AG10803 (cell line): ENCODE data around the gene OR13C8.

Experiments
- DNase-seq: peaks from one replicate; pipeline ENCODE4 v3.0.0; 2010; ENCODE audit warnings: low read depth
- H3K4me3 ChIP-seq: 2 replicates; pipeline ENCODE4 v1.5.1; 2011; ENCODE audit warnings: mild to moderate bottlenecking, low read length, control low read depth
- TF ChIP-seq, protein P1 (sequence below): conservative IDR thresholded peaks from 2 replicates; pipeline ENCODE4 v1.5.1; 2011; ENCODE audit warnings: mild to moderate bottlenecking, low read length, control low read depth, inconsistent platforms

Gene OR13C8

DNA sequence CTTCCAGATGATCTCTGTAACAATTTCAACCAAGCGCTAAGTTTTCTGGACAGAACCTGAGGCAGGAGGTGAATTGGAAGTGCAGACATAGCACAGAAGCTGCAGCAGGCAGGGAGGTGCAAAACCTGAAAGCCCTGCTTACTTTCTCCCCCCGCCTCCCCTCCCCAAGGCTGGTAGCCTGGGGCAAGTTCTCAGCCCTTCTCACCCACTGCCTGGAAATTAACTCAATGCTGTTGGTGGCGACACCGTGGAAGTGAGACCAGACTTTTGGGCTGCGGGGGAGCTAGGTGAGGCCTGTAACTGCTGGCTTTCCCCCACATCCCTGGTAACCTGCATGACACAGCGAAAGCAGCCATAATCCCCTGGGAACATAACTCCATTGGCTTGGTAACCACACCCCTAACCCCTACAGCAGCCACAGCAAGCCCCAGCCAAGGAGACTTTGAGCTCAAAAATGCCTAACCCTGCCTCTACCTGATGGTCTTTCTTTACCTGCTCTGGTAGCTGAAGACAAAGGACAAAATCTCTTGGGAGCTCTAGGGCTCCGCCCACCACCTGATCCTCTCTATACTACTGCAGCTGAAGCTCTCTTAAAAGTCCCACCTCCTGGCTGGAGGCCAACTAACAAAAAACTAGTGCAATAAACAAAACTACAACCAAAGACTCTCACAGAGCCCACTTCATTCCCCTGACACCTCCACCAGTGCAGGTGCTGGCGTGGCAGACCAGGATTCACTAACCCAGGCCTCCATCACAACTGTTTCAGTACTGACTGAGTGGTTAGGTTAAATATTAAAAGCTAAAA lies 11.9 kb upstream of the OR13C8 start:
- no peak for DNase-seq
- TF ChIP-seq, protein P1, sequence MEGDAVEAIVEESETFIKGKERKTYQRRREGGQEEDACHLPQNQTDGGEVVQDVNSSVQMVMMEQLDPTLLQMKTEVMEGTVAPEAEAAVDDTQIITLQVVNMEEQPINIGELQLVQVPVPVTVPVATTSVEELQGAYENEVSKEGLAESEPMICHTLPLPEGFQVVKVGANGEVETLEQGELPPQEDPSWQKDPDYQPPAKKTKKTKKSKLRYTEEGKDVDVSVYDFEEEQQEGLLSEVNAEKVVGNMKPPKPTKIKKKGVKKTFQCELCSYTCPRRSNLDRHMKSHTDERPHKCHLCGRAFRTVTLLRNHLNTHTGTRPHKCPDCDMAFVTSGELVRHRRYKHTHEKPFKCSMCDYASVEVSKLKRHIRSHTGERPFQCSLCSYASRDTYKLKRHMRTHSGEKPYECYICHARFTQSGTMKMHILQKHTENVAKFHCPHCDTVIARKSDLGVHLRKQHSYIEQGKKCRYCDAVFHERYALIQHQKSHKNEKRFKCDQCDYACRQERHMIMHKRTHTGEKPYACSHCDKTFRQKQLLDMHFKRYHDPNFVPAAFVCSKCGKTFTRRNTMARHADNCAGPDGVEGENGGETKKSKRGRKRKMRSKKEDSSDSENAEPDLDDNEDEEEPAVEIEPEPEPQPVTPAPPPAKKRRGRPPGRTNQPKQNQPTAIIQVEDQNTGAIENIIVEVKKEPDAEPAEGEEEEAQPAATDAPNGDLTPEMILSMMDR = no peak
- H3K4me3 ChIP-seq = no peak overlapping the region

DNA sequence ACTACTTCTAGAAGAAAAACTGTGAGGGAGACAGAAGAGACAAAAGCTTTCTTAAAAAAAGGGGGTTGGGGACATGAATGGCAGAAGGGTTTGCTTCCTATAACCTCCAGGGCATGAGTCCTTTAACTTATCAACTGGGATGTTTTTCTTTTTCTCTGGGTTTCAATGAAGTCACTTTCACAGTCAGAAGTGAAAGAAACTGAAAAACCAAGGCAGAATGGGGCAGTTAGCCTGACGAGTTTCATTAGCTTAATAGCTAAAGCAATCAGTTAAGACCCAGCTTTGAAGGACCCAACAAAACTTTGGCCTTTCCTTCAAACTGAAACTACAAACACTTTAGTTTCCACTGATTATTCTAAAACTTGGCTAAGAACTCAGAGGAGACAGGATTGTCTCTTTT lies 4.6 kb upstream of the OR13C8 start:
- TF ChIP-seq, protein P1 = no peak
- DNase-seq = no peak
- H3K4me3 ChIP-seq = no peak overlapping the region

DNA sequence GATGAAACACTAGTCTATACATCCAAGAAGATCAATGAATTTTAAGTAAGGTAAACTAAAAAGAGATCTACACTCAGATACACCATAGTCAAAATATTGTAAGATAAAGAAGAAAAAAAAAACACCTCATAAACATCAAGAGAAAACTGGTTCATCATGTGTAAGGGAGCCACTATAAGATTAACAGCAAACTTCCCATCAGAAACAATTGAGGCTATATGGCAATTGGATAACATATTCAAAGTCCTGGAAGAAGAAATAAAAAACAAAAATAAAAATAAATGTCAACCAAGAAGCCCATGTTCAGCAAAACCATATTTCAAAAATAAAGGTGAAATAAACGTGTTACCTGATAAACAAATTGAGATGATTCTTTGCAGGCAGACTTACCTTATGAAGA lies 3.6 kb downstream of the OR13C8 start:
- TF ChIP-seq, protein P1 = no peak
- H3K4me3 ChIP-seq = no peak overlapping the region
- no peak for DNase-seq

DNA sequence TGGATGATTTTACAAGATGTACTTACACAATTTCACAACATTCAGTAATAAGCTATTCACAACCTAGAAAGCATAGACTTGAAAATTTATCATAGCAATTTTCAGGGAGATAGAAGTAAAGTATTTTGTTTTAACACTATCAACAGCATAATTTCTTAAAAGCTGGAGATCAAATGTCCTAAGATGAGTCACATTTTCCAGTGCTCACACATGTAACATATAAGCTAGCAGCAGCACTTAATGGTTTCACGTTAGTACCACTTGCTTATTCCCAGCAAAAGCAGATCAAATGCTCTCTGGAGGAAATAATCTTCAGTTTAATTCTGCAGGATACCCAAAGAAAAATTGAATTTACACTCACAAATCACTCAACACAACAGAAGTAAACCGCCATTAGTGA lies 6.5 kb downstream of the OR13C8 start:
- TF ChIP-seq, protein P1 = no peak
- no peak for DNase-seq
- no peak overlapping the region for H3K4me3 ChIP-seq

DNA sequence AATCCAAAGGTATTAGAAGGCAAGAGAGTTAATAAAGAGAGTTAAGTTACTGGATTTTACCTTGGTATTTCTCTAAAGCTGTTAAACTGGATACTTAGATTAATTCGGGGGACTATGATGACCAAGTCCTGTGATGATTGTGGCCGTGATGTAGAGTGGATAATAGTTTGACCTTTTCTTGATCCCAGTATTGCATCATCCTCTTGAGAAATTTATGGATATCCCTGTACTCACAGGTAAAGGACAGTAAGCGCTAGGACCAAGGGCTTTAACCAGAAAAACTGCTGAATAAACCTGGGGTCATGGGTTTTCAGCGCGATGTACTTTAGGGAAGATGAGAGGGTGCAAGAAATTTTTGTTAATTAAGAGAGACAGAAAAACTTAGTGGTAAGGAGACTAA lies 8.3 kb downstream of the OR13C8 start:
- DNase-seq = no peak
- TF ChIP-seq, protein P1 = no peak
- H3K4me3 ChIP-seq = no peak overlapping the region

DNA sequence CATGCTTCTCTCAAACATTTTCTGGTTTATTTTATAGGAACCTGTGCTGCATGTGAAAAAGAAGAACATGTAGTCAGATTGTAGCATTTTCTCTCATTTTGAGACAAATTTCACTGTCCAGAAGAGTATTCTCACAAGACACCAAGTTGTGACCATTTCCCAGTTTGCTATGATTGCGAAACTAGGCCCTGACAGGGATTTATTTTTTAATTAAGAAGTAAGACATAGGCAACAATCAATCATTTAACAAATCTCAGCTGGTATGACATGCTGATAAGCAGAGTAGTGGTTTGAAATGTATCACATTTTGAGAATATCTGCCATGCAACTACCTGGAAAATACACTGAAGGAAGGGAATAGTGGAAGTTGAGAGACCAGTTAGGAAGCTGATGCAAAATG lies 11.6 kb downstream of the OR13C8 start:
- no peak overlapping the region for H3K4me3 ChIP-seq
- TF ChIP-seq, protein P1 = no peak
- DNase-seq = no peak

DNA sequence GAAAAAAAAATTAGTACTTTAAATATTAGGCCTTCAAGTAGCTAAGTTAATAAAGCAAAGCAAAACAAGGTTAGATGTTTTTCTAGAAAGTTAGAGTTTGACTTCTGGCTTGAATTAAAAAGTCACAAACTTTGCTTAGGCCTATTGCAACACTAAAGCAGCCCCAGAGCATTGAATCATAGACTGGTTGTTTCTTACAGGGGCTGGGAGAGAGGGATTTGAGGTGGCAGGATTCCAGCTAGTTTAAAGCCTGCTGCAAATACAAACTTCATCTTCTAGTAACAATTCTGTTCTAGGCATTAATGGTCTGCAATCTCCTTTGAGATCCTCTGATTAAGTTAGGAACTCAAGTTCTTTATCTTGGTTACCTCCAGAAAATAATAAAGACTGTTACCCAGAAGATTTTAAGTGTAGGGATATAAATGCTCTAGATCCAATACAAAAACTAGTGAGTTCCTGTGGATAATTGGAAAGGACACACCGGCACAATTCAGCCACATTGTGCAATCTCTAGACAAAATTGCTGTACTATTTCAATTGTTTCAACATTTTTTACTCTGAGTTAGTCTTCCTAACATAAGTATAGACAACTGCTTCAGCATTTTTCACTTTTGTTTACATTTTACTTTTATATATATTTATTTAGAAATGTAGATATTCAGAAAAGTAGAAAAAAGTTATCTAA lies 17.7 kb downstream of the OR13C8 start:
- TF ChIP-seq, protein P1 = no peak
- peak; percentile 90 for DNase-seq
- no peak overlapping the region for H3K4me3 ChIP-seq
